Tibial artery (tissue), 4 donors: ENCODE results near the gene MALRD1.

Source experiments
- DNase-seq, 2 donors: peaks; one replicate each; pipeline ENCODE4 v3.0.0-alpha.2; 2019
- H3K27ac ChIP-seq, 2 donors: fragments of 200-600 bp; sonication (generic) in 1 of 2; 1 replicate in 1 of 2; 2 replicates in 1 of 2; pipeline ENCODE4 v1.5.1; 2018 to 2019; ENCODE audit warnings: mild to moderate bottlenecking in 1 of 2
- H3K27me3 ChIP-seq, 2 donors: fragments of 200-600 bp; sonication (generic) in 1 of 2; one replicate each; pipeline versions ENCODE4 v1.5.1 to v1.6.0; 2016 to 2019
- H3K36me3 ChIP-seq, 3 donors: fragments of 200-600 bp; sonication (generic) in 2 of 3; one replicate each; pipeline ENCODE4 v1.5.1; 2016 to 2019; ENCODE audit warnings: mild to moderate bottlenecking in 2 of 3
- H3K4me1 ChIP-seq, 4 donors: fragments of 200-600 bp; sonication (generic) in 2 of 4; 1 replicate in 3 of 4; 2 replicates in 1 of 4; pipeline ENCODE4 v1.5.1; 2016 to 2019
- H3K4me3 ChIP-seq, 2 donors: fragments of 200-600 bp; sonication (generic) in 1 of 2; 1 replicate in 1 of 2; 2 replicates in 1 of 2; pipeline ENCODE4 v1.5.1; 2018 to 2019; ENCODE audit warnings: mild to moderate bottlenecking in 2 of 2
- H3K9me3 ChIP-seq, 3 donors: fragments of 200-600 bp; sonication (generic) in 1 of 3; one replicate each; pipeline ENCODE4 v1.5.1; 2016 to 2019
- CTCF ChIP-seq, 2 experiments: fragments of 200-600 bp in 1 of 2; fragments of 450-650 bp in 1 of 2; IDR thresholded peaks; one replicate each; pipeline ENCODE4 v1.5.1; 2017 to 2019; ENCODE audit warnings: antibody characterized with exemption in 2 of 2, mild to moderate bottlenecking in 1 of 2, moderate library complexity in 1 of 2
- intact Hi-C: fragments of 100-400 bp; cut with DNase I; formaldehyde crosslinking; loops from one replicate; pipeline ENCODE4 v1.15.0; 2023; ENCODE audit warnings: low total_unique reads

Gene MALRD1

GRCh38 chr10:19158870-19159269 lies 110.3 kb downstream of the MALRD1 start:
- intact Hi-C loops: no loop called here
- H3K27me3 ChIP-seq: no peaks in the 10 kb centered on the region
- H3K36me3 ChIP-seq: no peaks in the 10 kb centered on the region
- no peak for DNase-seq
- no peak overlapping the region for H3K4me3 ChIP-seq
- no peaks in the 10 kb centered on the region for H3K4me1 ChIP-seq
- no peak for TF ChIP-seq CTCF (IDR thresholded peaks at IDR 0.05)
- H3K27ac ChIP-seq: no peak overlapping the region
- H3K9me3 ChIP-seq: no peaks in the 10 kb centered on the region

DNA sequence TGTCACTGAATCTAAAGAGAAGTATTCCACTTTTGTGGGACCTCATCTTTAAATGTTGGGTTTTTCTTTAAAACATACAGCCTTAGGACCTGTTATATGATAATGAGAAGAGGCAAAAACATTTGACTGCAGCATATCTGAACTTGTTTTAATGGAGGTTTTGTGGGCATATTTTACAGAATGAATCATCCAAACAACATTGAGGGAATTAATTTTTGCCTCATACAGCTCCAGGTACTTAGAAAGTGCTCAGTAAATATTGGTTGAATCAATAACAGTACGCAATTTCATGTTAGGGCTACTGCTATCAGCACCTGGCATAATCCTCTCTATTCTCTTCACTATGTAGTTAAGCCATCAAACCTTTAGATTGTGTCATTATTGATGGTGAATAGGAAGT lies 115.9 kb downstream of the MALRD1 start:
- no peak for TF ChIP-seq CTCF (IDR thresholded peaks at IDR 0.05)
- no peak for DNase-seq
- Histone ChIP-seq H3K9me3 (no peaks in the 10 kb centered on the region), H3K4me3 (no peak overlapping the region), H3K27ac (no peak overlapping the region), H3K36me3 (no peaks in the 10 kb centered on the region), H3K27me3 (no peaks in the 10 kb centered on the region), H3K4me1 (no peaks in the 10 kb centered on the region)
- intact Hi-C loops: no loop called here

DNA sequence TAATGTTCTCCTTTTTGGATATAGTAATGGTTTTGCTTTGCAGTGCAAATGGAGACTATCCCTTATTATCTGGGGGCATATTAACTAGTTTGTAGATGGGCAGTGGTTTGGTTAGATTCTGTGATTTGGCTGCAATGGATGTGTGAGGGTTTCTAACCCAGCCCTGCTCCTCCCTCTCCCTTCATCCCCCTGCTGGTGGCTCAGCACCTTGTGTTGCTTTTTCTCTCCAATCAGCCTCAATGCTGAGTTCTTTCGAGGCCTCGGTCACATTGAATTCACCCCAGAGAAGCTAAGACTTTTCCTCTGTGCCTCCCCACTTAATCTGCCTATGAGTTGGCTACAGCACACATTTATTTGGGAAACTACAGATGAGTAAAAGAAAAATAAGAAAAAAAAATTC lies 120.0 kb downstream of the MALRD1 start:
- Histone ChIP-seq H3K27ac (no peak overlapping the region), H3K9me3 (no peaks in the 10 kb centered on the region), H3K27me3 (no peaks in the 10 kb centered on the region), H3K4me1 (no peaks in the 10 kb centered on the region), H3K36me3 (no peaks in the 10 kb centered on the region), H3K4me3 (no peak overlapping the region)
- DNase-seq: no peak
- intact Hi-C loops: no loop called here
- no peak for TF ChIP-seq CTCF (IDR thresholded peaks at IDR 0.05)

- DNase-seq: no peak
- Histone ChIP-seq H3K4me3 (no peak overlapping the region), H3K27ac (no peak overlapping the region), H3K36me3 (no peaks in the 10 kb centered on the region), H3K27me3 (no peaks in the 10 kb centered on the region), H3K4me1 (no peaks in the 10 kb centered on the region), H3K9me3 (no peaks in the 10 kb centered on the region)
- intact Hi-C loops: no loop called here
- no peak for TF ChIP-seq CTCF (IDR thresholded peaks at IDR 0.05)
These were observed 120.4 kb downstream of the MALRD1 start for GRCh38 chr10:19169041-19169440.

GRCh38 chr10:19169684-19170083 lies 121.1 kb downstream of the MALRD1 start:
- H3K27me3 ChIP-seq: no peaks in the 10 kb centered on the region
- H3K27ac ChIP-seq: no peak overlapping the region
- H3K4me1 ChIP-seq: no peaks in the 10 kb centered on the region
- H3K9me3 ChIP-seq: no peaks in the 10 kb centered on the region
- DNase-seq: no peak
- intact Hi-C loops: no loop called here
- no peaks in the 10 kb centered on the region for H3K36me3 ChIP-seq
- no peak for TF ChIP-seq CTCF (IDR thresholded peaks at IDR 0.05)
- no peak overlapping the region for H3K4me3 ChIP-seq

GRCh38 chr10:19178675-19179074 lies 130.1 kb downstream of the MALRD1 start:
- intact Hi-C loops: no loop called here
- no peak overlapping the region for H3K27ac ChIP-seq
- no peak for TF ChIP-seq CTCF (IDR thresholded peaks at IDR 0.05)
- H3K27me3 ChIP-seq: no peaks in the 10 kb centered on the region
- H3K4me1 ChIP-seq: no peaks in the 10 kb centered on the region
- H3K9me3 ChIP-seq: no peaks in the 10 kb centered on the region
- no peaks in the 10 kb centered on the region for H3K36me3 ChIP-seq
- no peak for DNase-seq
- no peak overlapping the region for H3K4me3 ChIP-seq
